A549 treated with ZK216348 at 1 μM for 4 hours (cell line): ENCODE measurements around the gene DZANK1. TPM values are rescaled to one million over a fixed set of nuclear protein-coding genes. Genes with fewer than 3 reads are reported as not detected.

ENCODE experiments used
- total RNA-seq: library from RNA; stranded (reverse); fragments of 200-300 nt; extraction: Qiagen RNA extraction; gene quantifications from 5 replicates; pipeline ENCODE4 v1.2.3, GENCODE V29; 2022; ENCODE audit warnings: low read depth

DZANK1 gene
- 2.6 to 3.2 TPM (median 2.8 TPM) in 5 replicates for total RNA-seq

GRCh38 chr20:18466894-18467730 lies at the start of gene DZANK1, which contains the start of gene POLR3F:
DZANK1 (minus strand) TSS chr20:18467030; CDS start chr20:18465358, 1,672 bp downstream.
POLR3F (plus strand) TSS chr20:18467390; CDS start chr20:18467507, 117 bp downstream.

GRCh38 chr20:18507218-18508191 lies 40.7 kb upstream of the DZANK1 start, which contains the start of gene SEC23B:
SEC23B (plus strand) TSS chr20:18507940; CDS start chr20:18510836, 2,896 bp downstream.

GRCh38 chr20:18496740-18497592 lies 30.1 kb upstream of the DZANK1 start, which contains the start of gene RBBP9:
RBBP9 (minus strand) TSS chr20:18497225; CDS start chr20:18497167, 58 bp downstream.

Other genes starting within 250 kb of the DZANK1 start
- gene ZNF133, start 178.5 kb downstream of the DZANK1 start, total RNA-seq = 9.7 to 12.0 TPM (median 10.9 TPM) in 5 replicates
- 13.8 to 29.0 TPM (median 14.7 TPM) in 5 replicates for gene POLR3F, start 360 bp upstream of the DZANK1 start, total RNA-seq
- 10.4 to 16.3 TPM (median 16.0 TPM) in 5 replicates for gene RBBP9, start 30.2 kb upstream of the DZANK1 start, total RNA-seq
- 50.8 to 60.0 TPM (median 58.1 TPM) in 5 replicates for gene SEC23B, start 40.9 kb upstream of the DZANK1 start, total RNA-seq
- gene SMIM26, start 100.4 kb upstream of the DZANK1 start, total RNA-seq = 124 to 159 TPM (median 134 TPM) in 5 replicates
- 75.3 to 82.0 TPM (median 80.5 TPM) in 5 replicates for gene DTD1, start 121.0 kb upstream of the DZANK1 start, total RNA-seq